Endothelial cell of umbilical vein (primary cell): ENCODE results near the gene TMEM74B. TPM values are rescaled to one million over a fixed set of nuclear protein-coding genes. Genes with fewer than 3 reads are reported as not detected.
A peak's percentile ranks its signal among the peaks of the same experiment; 100 is the strongest.

ENCODE experiments used
- BruUV-seq: library from RNA; stranded (reverse); fragments of 400-500 nt; replicated peaks from 2 replicates; lab custom pipeline; 2021; lab: Mats Ljungman, UMichigan
- CTCF ChIA-PET: fragments of 300-600, 350-600 bp; sonication (Branson Sonifier 250); formaldehyde crosslinking; loops from one replicate; lab custom pipeline; 2021; ENCODE audit warnings: antibody characterized with exemption, inconsistent platforms; lab: Charles Lee
- POLR2A ChIA-PET: fragments of 300-600, 350-600 bp; sonication (Branson Sonifier 250); formaldehyde crosslinking; loops from one replicate; lab custom pipeline; 2021; ENCODE audit warnings: antibody characterized with exemption, inconsistent platforms; lab: Charles Lee
- DNase-seq: peaks from one replicate; pipeline ENCODE4 v3.0.0-alpha.2; 2011; ENCODE audit warnings: low read depth, low spot score
- FAIRE-seq: peaks from 2 replicates; lab custom pipeline; 2011; peaks lifted over from hg19 to GRCh38; lab: Jason Lieb, UNC
- H2AFZ ChIP-seq: 2 replicates; pipeline ENCODE4 v1.6.0; 2012; ENCODE audit warnings: low read depth, low read length, control low read depth, inconsistent platforms
- H3K27ac ChIP-seq: 2 replicates; pipeline ENCODE4 v1.5.1; 2011; ENCODE audit warnings: low read depth, mild to moderate bottlenecking, control low read depth, low read length, moderate library complexity; ENCODE audit not compliant: insufficient read depth
- H3K27me3 ChIP-seq, 2 experiments: 2 replicates each; pipeline versions ENCODE4 v1.6.0 to v1.6.1; 2011; ENCODE audit warnings: low read length in 2 of 2, mixed read lengths in 1 of 2; ENCODE audit not compliant: control insufficient read depth in 2 of 2, insufficient read depth in 2 of 2
- H3K36me3 ChIP-seq, 2 experiments: 2 replicates in 1 of 2; 3 replicates in 1 of 2; pipeline ENCODE4 v1.5.1; 2011; ENCODE audit warnings: low read length in 2 of 2, mild to moderate bottlenecking in 1 of 2, moderate library complexity in 1 of 2; ENCODE audit not compliant: control insufficient read depth in 2 of 2, insufficient read depth in 2 of 2; ENCODE audit errors: extremely low read depth in 1 of 2
- H3K4me1 ChIP-seq: 3 replicates; pipeline ENCODE4 v1.5.1; 2011; ENCODE audit warnings: mild to moderate bottlenecking, low read length; ENCODE audit not compliant: control insufficient read depth, insufficient read depth; ENCODE audit errors: extremely low read depth
- H3K4me2 ChIP-seq: 2 replicates; pipeline ENCODE4 v1.6.1; 2011; ENCODE audit warnings: low read length, control low read depth, mixed read lengths; ENCODE audit not compliant: insufficient read depth
- H3K4me3 ChIP-seq, 3 experiments: fragments of 200-600 bp in 1 of 3; sonication (generic), shearing (Covaris generic) in 1 of 3; replicated peaks in 1 of 3; 2 replicates each; pipeline ENCODE4 v1.5.1; 2011 to 2016; ENCODE audit warnings: control low read depth in 3 of 3, low read length in 3 of 3, mild to moderate bottlenecking in 2 of 3, inconsistent platforms in 1 of 3, low read depth in 1 of 3, moderate library complexity in 1 of 3; ENCODE audit not compliant: insufficient read depth in 1 of 3
- H3K79me2 ChIP-seq: 2 replicates; pipeline ENCODE4 v1.6.0; 2012; ENCODE audit warnings: low read length, inconsistent platforms; ENCODE audit not compliant: control insufficient read depth, insufficient read depth
- H3K9ac ChIP-seq: replicated peaks from 2 replicates; pipeline ENCODE3; 2011; ENCODE audit warnings: low read length, control low read depth; ENCODE audit not compliant: insufficient read depth; ENCODE audit errors: extremely low read depth
- H3K9me1 ChIP-seq: replicated peaks from 3 replicates; pipeline ENCODE4 v1.6.0; 2011; ENCODE audit warnings: mild to moderate bottlenecking, low read length; ENCODE audit not compliant: control insufficient read depth, insufficient read depth; ENCODE audit errors: extremely low read depth
- H3K9me3 ChIP-seq: replicated peaks from 2 replicates; pipeline ENCODE4 v1.5.1; 2012; ENCODE audit warnings: low read length, inconsistent platforms; ENCODE audit not compliant: control insufficient read depth, insufficient read depth
- H4K20me1 ChIP-seq: replicated peaks from 2 replicates; pipeline ENCODE3; 2011; ENCODE audit warnings: mild to moderate bottlenecking, low read length; ENCODE audit not compliant: control insufficient read depth, insufficient read depth; ENCODE audit errors: extremely low read depth
- EZH2 ChIP-seq: IDR thresholded peaks from 2 replicates; pipeline ENCODE4 v1.6.1; 2012; ENCODE audit warnings: borderline replicate concordance, low read depth, mild to moderate bottlenecking, moderate library complexity, low read length, inconsistent platforms; ENCODE audit not compliant: severe bottlenecking
- FOS ChIP-seq: IDR thresholded peaks from 2 replicates; pipeline ENCODE4 v1.6.1; 2011; ENCODE audit warnings: mild to moderate bottlenecking, low read length, moderate library complexity, borderline replicate concordance; ENCODE audit not compliant: insufficient read depth
- GATA2 ChIP-seq: IDR thresholded peaks from 2 replicates; pipeline ENCODE4 v1.7.0; 2011; ENCODE audit warnings: low read depth, mild to moderate bottlenecking, moderate library complexity, mixed read lengths, low read length; ENCODE audit not compliant: insufficient read length, insufficient read depth
- JUN ChIP-seq: IDR thresholded peaks from 2 replicates; pipeline ENCODE4 v1.6.1; 2011; ENCODE audit warnings: borderline replicate concordance, low read depth; ENCODE audit not compliant: insufficient read length, insufficient read depth
- MYC ChIP-seq: IDR thresholded peaks from one replicate; pipeline ENCODE4 v1.6.1; 2011; ENCODE audit warnings: mild to moderate bottlenecking, low read depth, low read length
- POLR2A ChIP-seq: IDR thresholded peaks from 2 replicates; pipeline ENCODE4 v1.6.1; 2012; ENCODE audit warnings: low read depth, mild to moderate bottlenecking, control low read depth, low read length
- dilution Hi-C: fragments of 300-500 bp; cut with MboI; formaldehyde crosslinking; loops from one replicate; pipeline ENCODE4 v1.15.0; 2019; ENCODE audit warnings: low sequenced_read_pairs; ENCODE audit not compliant: extremely low pct_ligation_motif_present
- intact Hi-C: fragments of 100-400 bp; cut with micrococcal nuclease; formaldehyde crosslinking; loops from one replicate; pipeline ENCODE4 v1.10.0; 2022
- polyA plus RNA-seq, 4 experiments: library from polyadenylated mRNA; depleted of rRNA in 3 of 4; stranded (reverse) in 3 of 4; unstranded in 1 of 4; fragments of >200 nt; gene quantifications; 2 replicates each; pipeline versions ENCODE4 v1.2.1 to v1.2.3, GENCODE V29; 2011 to 2012; ENCODE audit warnings: missing spikeins in 1 of 4
- total RNA-seq: library from RNA; stranded (reverse); gene quantifications from 2 replicates; pipeline ENCODE4 v1.2.3, GENCODE V29; 2021
- TF ChIP-seq, protein P1 (sequence below), 2 donors: IDR thresholded peaks; 1 replicate in 1 of 2; 2 replicates in 1 of 2; pipeline ENCODE4 v1.5.1; 2011; ENCODE audit warnings: low read length in 2 of 2, mild to moderate bottlenecking in 2 of 2, moderate library complexity in 2 of 2, control low read depth in 1 of 2, inconsistent platforms in 1 of 2, low read depth in 1 of 2; ENCODE audit not compliant: insufficient read depth in 1 of 2; ENCODE audit errors: extremely low read depth in 1 of 2

The TMEM74B gene
- total and polyA plus RNA-seq, 2 donors (not counting 3 experiments of a cell fraction or from before 2014, with no cell fraction given): 0.26 to 1.1 TPM

- CTCF ChIA-PET: interaction anchor here (1.0 to 2.2 kb wide), 5 partner anchors 14 to 305 kb away, joined by 3 to 7 read pairs (median 5); partner anchors contain the start of gene TMEM74B
- TF ChIP-seq EZH2: no peak
- no peak for TF ChIP-seq GATA2
- no peak for TF ChIP-seq JUN
- TF ChIP-seq MYC: no peak
- TF ChIP-seq POLR2A: no peak
- H3K4me3 ChIP-seq: no peak overlapping the region
- BruUV-seq: no TSS peak
- no peaks in the 10 kb centered on the region for H3K9me3 ChIP-seq
- no peaks in the 10 kb centered on the region for H3K9me1 ChIP-seq
- DNase-seq (no peak), FAIRE-seq (peak; percentile 33)
- H3K79me2 ChIP-seq: no peaks in the 10 kb centered on the region
- dilution Hi-C loops (no loop called here), intact Hi-C loops (no loop called here)
- H4K20me1 ChIP-seq: no peaks in the 10 kb centered on the region
- H3K4me2 ChIP-seq: no peak overlapping the region
- peaks cover 10% of the 10 kb centered on the region in 2 experiments for H3K27me3 ChIP-seq
- H2AFZ ChIP-seq: no peak overlapping the region
- no peaks in the 10 kb centered on the region for H3K4me1 ChIP-seq
- H3K36me3 ChIP-seq: no peaks in the 10 kb centered on the region
- H3K9ac ChIP-seq: no peak overlapping the region
- H3K27ac ChIP-seq: no peak overlapping the region
- POLR2A ChIA-PET: no interaction called here
Observed at GRCh38 chr20:1199212-1199873, 14.6 kb upstream of the TMEM74B start.

GRCh38 chr20:1198751-1199150, 14.0 kb upstream of the TMEM74B start:
- DNase-seq (no peak), FAIRE-seq (no peak)
- TF ChIP-seq EZH2: no peak
- TF ChIP-seq GATA2: no peak
- TF ChIP-seq, protein P1, sequence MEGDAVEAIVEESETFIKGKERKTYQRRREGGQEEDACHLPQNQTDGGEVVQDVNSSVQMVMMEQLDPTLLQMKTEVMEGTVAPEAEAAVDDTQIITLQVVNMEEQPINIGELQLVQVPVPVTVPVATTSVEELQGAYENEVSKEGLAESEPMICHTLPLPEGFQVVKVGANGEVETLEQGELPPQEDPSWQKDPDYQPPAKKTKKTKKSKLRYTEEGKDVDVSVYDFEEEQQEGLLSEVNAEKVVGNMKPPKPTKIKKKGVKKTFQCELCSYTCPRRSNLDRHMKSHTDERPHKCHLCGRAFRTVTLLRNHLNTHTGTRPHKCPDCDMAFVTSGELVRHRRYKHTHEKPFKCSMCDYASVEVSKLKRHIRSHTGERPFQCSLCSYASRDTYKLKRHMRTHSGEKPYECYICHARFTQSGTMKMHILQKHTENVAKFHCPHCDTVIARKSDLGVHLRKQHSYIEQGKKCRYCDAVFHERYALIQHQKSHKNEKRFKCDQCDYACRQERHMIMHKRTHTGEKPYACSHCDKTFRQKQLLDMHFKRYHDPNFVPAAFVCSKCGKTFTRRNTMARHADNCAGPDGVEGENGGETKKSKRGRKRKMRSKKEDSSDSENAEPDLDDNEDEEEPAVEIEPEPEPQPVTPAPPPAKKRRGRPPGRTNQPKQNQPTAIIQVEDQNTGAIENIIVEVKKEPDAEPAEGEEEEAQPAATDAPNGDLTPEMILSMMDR (IDR thresholded peaks at IDR 0.05; ENCODE audit: extremely low read depth in 1 of 2, insufficient read depth in 1 of 2, low read depth in 1 of 2, low read length in 2 of 2): no peak
- no peak for TF ChIP-seq POLR2A
- TF ChIP-seq FOS: no peak
- TF ChIP-seq MYC: no peak
- no peak overlapping the region for H3K27ac ChIP-seq
- H2AFZ ChIP-seq: no peak overlapping the region
- H3K4me3 ChIP-seq: no peak overlapping the region
- H4K20me1 ChIP-seq: no peaks in the 10 kb centered on the region
- no peak overlapping the region for H3K4me2 ChIP-seq
- no peaks in the 10 kb centered on the region for H3K9me3 ChIP-seq
- H3K4me1 ChIP-seq: no peaks in the 10 kb centered on the region
- BruUV-seq: no TSS peak
- ChIA-PET POLR2A (no interaction called here), CTCF (interaction anchor here (1.0 to 2.2 kb wide), 2 partner anchors 14 to 15 kb away, joined by 4 to 7 read pairs; partner anchors contain the start of gene TMEM74B)
- dilution Hi-C loops: no loop called here
- no peaks in the 10 kb centered on the region for H3K36me3 ChIP-seq
- H3K9me1 ChIP-seq: no peaks in the 10 kb centered on the region
- peaks cover 6 to 13% of the 10 kb centered on the region in 2 experiments for H3K27me3 ChIP-seq
- H3K9ac ChIP-seq: no peak overlapping the region
- intact Hi-C loops: no loop called here
- no peaks in the 10 kb centered on the region for H3K79me2 ChIP-seq
